ENCODE measurements around the gene DLGAP1. TPM values are rescaled to one million over a fixed set of nuclear protein-coding genes. Genes with fewer than 3 reads are reported as not detected.
A peak's percentile ranks its signal among the peaks of the same experiment; 100 is the strongest.
"Not testable (repeated sequence)": the region's sequence is repeated elsewhere in the genome, so short reads cannot be mapped to it uniquely, and the experiment has no call there.

The DLGAP1 gene
- 0.39 TPM for total RNA-seq (2021; ENCODE audit: unreplicated experiment)
- polyA plus RNA-seq (2012): 0.13 and 0.14 TPM in 2 replicates
- Bru-seq, nascent RNA: percentile 26 among the genes with signal in this experiment
- BruChase-seq, experiment 1, labeled RNA remaining after a 6-hour chase: percentile 11 among the genes with signal in this experiment
- percentile 12 among the genes with signal in this experiment for BruChase-seq, experiment 2, labeled RNA remaining after a 2-hour chase
- long read RNA-seq, partial matches to known transcripts: 0 of 13 reads
- long read RNA-seq, other reads (novel, unspliced or antisense): 13 of 13 reads

DNA sequence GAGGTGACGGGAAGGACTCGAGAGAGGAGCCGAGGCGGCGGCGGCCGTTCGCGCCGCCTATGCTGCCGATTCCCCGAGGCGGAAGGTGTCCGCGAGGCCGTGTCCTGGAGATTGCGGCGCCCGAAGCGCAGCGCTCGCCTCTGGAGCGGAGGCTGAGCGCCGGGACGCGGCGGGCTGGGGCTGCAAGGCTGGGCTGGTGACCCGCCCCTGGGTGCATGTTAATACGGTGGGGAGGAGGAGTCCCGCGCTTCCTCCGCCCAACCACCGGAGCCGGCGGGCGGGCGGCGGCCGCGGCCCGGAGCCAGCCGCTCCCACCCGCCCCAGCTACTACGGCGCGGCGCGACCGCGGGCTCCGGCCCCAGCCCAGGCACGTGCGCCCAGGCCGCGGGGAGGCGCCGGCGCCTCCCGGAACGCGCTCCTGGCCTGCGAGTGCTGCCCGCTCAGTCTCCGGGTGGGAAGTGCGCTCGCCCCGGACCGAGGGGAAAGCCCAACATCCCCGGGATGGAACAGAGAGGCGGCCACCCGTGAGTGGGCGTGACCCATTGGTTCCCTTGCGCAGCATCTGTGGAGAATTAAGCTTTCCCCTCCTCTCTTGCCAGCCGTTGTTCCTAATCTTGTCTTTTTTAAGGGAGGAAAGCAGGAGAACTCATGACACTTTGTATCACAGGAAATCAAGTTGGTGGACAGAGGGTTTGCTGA, at the start of gene DLGAP1:
TSS of gene DLGAP1 (minus strand) at position 195 of the 699 bp plus-strand sequence.
- no peak for DNase-seq (ENCODE audit: low read depth, low spot score)
- RAD21 ChIA-PET (ENCODE audit: low non-redundant PET in 1 of 2, low total read pairs in 2 of 2, uncharacterized antibody in 2 of 2, unreplicated experiment in 2 of 2): no interaction called here
- no peaks in the 10 kb centered on the region for H3K36me3 ChIP-seq (ENCODE audit: control insufficient read depth in 1 of 2, insufficient read depth in 2 of 2, low read length in 2 of 2)
- H3K9ac ChIP-seq (ENCODE audit: low read length): no peak within 1 kb of the TSS
- peaks cover 4 to 24% of the 10 kb centered on the region in 2 experiments; a peak in 2 of 4 replicates for H3K9me3 ChIP-seq (ENCODE audit: control insufficient read depth in 1 of 2, insufficient read depth in 1 of 2, low read depth in 1 of 2, low read length in 2 of 2)
- no peaks in the 10 kb centered on the region for H4K20me1 ChIP-seq (ENCODE audit: insufficient read depth)
- H3K4me1 ChIP-seq (ENCODE audit: control insufficient read depth in 1 of 2, insufficient read depth in 2 of 2, low read length in 2 of 2): no peaks in the 10 kb centered on the region
- no peak for TF ChIP-seq EZH2phosphoT487 (IDR thresholded peaks at IDR 0.05; ENCODE audit: borderline replicate concordance)
- TF ChIP-seq, protein P1, sequence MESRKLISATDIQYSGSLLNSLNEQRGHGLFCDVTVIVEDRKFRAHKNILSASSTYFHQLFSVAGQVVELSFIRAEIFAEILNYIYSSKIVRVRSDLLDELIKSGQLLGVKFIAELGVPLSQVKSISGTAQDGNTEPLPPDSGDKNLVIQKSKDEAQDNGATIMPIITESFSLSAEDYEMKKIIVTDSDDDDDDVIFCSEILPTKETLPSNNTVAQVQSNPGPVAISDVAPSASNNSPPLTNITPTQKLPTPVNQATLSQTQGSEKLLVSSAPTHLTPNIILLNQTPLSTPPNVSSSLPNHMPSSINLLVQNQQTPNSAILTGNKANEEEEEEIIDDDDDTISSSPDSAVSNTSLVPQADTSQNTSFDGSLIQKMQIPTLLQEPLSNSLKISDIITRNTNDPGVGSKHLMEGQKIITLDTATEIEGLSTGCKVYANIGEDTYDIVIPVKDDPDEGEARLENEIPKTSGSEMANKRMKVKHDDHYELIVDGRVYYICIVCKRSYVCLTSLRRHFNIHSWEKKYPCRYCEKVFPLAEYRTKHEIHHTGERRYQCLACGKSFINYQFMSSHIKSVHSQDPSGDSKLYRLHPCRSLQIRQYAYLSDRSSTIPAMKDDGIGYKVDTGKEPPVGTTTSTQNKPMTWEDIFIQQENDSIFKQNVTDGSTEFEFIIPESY (IDR thresholded peaks at IDR 0.05; ENCODE audit: extremely low read depth, insufficient replicate concordance, low read length): no peak
- no peak for TF ChIP-seq EGR1 (IDR thresholded peaks at IDR 0.05; ENCODE audit: low read depth)
- no peak for TF ChIP-seq JUND (IDR thresholded peaks at IDR 0.05)
- TF ChIP-seq SP1 (IDR thresholded peaks at IDR 0.05; ENCODE audit: low read depth): no peak
- no peaks in the 10 kb centered on the region for H3K27me3 ChIP-seq (ENCODE audit: insufficient read depth, low read length)
- H3K4me3 ChIP-seq (replicated peaks in 1 of 2; ENCODE audit: low read depth in 1 of 2, low read length in 2 of 2): no peak within 1 kb of the TSS
- H3K27ac ChIP-seq (ENCODE audit: low read depth, low read length): no peak within 1 kb of the TSS
- no peaks in the 10 kb centered on the region for H3K79me2 ChIP-seq (ENCODE audit: insufficient read depth, low read length)
- intact Hi-C loops (cut with micrococcal nuclease): no loop called here
- POLR2A ChIA-PET: no interaction called here
- no peaks in the 10 kb centered on the region for H3K9me2 ChIP-seq (ENCODE audit: insufficient read depth)
- H3K4me2 ChIP-seq (ENCODE audit: low read length): no peak within 1 kb of the TSS
- no peak for ATAC-seq
- CTCF ChIA-PET: no interaction called here
- no peak within 1 kb of the TSS for H2AFZ ChIP-seq (ENCODE audit: low read depth, low read length, poor library complexity, severe bottlenecking)
- BruUV-seq (replicated peaks): no TSS peak

DNA sequence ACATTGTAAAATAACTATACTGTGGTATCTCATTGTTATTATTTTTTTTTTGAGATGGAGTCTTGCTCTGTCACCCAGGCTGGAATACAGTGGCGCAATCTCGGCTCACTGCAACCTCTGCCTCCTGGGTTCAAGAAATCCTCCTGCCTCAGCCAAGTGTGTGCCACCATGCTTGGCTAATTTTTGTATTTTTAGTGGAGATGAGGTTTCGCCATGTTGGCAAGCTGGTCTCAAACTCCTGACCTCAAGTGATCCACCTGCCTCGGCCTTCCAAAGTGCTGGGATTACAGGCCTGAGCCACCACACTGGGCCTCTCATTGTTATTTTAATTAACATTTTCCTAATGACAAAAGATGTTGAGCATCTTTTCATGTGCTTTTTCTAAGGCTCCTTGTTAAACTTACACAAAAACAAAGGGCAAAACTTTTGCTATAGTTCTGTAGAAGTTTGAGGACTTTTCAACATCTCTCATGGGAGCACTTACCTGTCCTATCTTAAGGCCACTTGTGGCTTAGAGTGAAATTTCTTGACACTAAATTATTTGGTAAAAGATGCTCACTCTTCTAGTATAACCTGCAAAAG, 39.7 kb upstream of the DLGAP1 start:
- peaks cover 3 to 25% of the 10 kb centered on the region in 2 experiments; a peak in 3 of 4 replicates for H3K9me3 ChIP-seq (ENCODE audit: control insufficient read depth in 1 of 2, insufficient read depth in 1 of 2, low read depth in 1 of 2, low read length in 2 of 2)
- BruUV-seq (replicated peaks); POLR2A ChIA-PET; H3K36me3 ChIP-seq (ENCODE audit: control insufficient read depth in 1 of 2, insufficient read depth in 2 of 2, low read length in 2 of 2); CTCF ChIA-PET; intact Hi-C loops (cut with micrococcal nuclease); H3K27me3 ChIP-seq (ENCODE audit: insufficient read depth, low read length); ATAC-seq; H3K9ac ChIP-seq (ENCODE audit: low read length); H3K9me2 ChIP-seq (ENCODE audit: insufficient read depth); H4K20me1 ChIP-seq (ENCODE audit: insufficient read depth); H3K79me2 ChIP-seq (ENCODE audit: insufficient read depth, low read length); H3K27ac ChIP-seq (ENCODE audit: low read depth, low read length); H3K4me3 ChIP-seq (replicated peaks in 1 of 2; ENCODE audit: low read depth in 1 of 2, low read length in 2 of 2); DNase-seq (ENCODE audit: low read depth, low spot score); RAD21 ChIA-PET (ENCODE audit: low non-redundant PET in 1 of 2, low total read pairs in 2 of 2, uncharacterized antibody in 2 of 2, unreplicated experiment in 2 of 2); H2AFZ ChIP-seq (ENCODE audit: low read depth, low read length, poor library complexity, severe bottlenecking); H3K4me2 ChIP-seq (ENCODE audit: low read length); H3K4me1 ChIP-seq (ENCODE audit: control insufficient read depth in 1 of 2, insufficient read depth in 2 of 2, low read length in 2 of 2): not testable (repeated sequence)

Data from HCT116 (cell line).